C4-2B (cell line): ENCODE data around the gene KLC1.

Experiments
- ZFX ChIP-seq: fragments of 450-650 bp; IDR thresholded peaks from 2 replicates; pipeline ENCODE4 v1.6.1; 2017
- TF ChIP-seq, protein P1 (sequence below): fragments of 450-650 bp; conservative IDR thresholded peaks from 2 replicates; pipeline ENCODE4 v1.5.1; 2017; ENCODE audit warnings: mild to moderate bottlenecking

GRCh38 chr14:103716091-103716801 lies 87.2 kb downstream of the KLC1 start:
- TF ChIP-seq, protein P1, sequence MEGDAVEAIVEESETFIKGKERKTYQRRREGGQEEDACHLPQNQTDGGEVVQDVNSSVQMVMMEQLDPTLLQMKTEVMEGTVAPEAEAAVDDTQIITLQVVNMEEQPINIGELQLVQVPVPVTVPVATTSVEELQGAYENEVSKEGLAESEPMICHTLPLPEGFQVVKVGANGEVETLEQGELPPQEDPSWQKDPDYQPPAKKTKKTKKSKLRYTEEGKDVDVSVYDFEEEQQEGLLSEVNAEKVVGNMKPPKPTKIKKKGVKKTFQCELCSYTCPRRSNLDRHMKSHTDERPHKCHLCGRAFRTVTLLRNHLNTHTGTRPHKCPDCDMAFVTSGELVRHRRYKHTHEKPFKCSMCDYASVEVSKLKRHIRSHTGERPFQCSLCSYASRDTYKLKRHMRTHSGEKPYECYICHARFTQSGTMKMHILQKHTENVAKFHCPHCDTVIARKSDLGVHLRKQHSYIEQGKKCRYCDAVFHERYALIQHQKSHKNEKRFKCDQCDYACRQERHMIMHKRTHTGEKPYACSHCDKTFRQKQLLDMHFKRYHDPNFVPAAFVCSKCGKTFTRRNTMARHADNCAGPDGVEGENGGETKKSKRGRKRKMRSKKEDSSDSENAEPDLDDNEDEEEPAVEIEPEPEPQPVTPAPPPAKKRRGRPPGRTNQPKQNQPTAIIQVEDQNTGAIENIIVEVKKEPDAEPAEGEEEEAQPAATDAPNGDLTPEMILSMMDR: no peak
- 0 out of 2 replicates have a peak, but pooled peaks have one; percentile 26 for TF ChIP-seq ZFX
